Loucy (cell line): Measurements from ENCODE around the gene CYB5A.

ENCODE experiments used
- CTCF ChIP-seq: fragments of 200-600 bp; sonication (generic); conservative IDR thresholded peaks from 2 replicates; pipeline ENCODE4 v1.5.1; 2014; ENCODE audit warnings: mild to moderate bottlenecking, antibody characterized with exemption, low read length
- EZH2phosphoT487 ChIP-seq: fragments of 200-600 bp; IDR thresholded peaks from 2 replicates; pipeline ENCODE4 v1.6.1; 2018; ENCODE audit warnings: antibody characterized with exemption, mild to moderate bottlenecking, moderate library complexity, borderline replicate concordance

- no peak for TF ChIP-seq EZH2phosphoT487
- TF ChIP-seq CTCF: no peak
Observed at GRCh38 chr18:74230922-74231714, 60.6 kb downstream of the CYB5A start.
